Dedifferentiated amniotic fluid mesenchymal stem cell (primary cell): ENCODE measurements around the gene NQO2.
A peak's percentile ranks its signal among the peaks of the same experiment; 100 is the strongest.
"Not testable (repeated sequence)": the region's sequence is repeated elsewhere in the genome, so short reads cannot be mapped to it uniquely, and the experiment has no call there.

Experiments
- DNase-seq: peaks from one replicate; pipeline ENCODE4 v3.0.0-alpha.2; 2016; ENCODE audit errors: extremely low spot score

The NQO2 gene

GRCh38 chr6:3037638-3038365, 38.1 kb downstream of the NQO2 start:
- no peak for DNase-seq

- no peak for DNase-seq
Observed at GRCh38 chr6:3039384-3039783, 39.7 kb downstream of the NQO2 start.

DNA sequence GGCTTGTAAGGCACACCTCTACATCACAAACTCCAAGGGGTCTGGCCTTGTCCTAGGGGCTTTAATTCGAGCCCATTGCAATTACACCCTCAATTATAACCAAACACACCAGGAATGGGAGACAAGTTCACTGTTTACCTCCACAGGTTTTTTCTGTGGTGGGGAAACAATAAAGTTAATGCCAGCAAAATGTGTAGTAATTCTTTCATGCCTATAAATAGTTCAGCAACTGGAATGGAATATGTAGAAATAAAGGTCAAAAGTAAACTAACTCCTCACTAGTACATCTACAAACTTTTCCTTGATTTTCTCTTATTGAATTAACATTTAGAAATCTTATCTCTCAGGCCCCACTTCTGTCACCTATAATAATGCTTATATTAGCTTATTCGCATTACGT, 41.5 kb downstream of the NQO2 start:
- DNase-seq = no peak

DNA sequence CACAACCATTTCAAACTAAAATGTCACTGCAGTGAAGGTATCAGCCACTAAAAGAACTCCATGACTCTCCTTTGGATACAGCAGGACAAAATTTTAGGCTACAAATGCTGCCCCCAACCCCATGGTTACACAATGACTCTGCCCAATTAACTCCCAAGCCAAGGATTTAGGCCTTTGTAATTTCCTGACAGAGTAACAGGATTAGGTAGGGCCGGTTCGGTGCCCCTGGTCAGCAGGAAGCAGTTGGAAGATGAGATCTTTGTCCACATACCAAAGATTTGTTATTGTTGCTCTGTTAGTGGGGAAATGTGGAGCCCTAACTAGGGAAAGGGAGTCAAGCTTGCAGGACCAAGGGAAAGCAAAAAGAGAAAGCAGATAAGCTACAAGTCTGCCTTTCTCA, 41.9 kb downstream of the NQO2 start:
- no peak for DNase-seq

DNA sequence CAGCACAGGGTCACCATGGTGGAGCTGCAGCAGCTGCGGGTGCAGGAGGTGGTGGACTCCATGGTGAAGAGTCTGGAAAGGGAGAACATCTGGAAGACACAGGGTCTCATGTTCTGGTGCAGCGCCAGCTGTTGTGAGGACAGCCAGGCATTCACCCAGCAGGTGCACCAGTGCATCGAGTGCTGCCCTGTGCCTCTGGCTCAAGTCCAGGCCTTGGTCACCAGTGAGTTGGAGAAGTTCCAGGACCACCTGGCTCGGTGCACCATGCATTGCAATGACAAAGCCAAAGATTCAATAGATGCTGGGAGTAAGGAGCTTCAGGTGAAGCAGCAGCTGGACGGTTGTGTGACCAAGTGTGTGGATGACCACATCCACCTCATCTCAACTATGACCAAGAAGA, 45.7 kb downstream of the NQO2 start:
- DNase-seq = no peak

DNA sequence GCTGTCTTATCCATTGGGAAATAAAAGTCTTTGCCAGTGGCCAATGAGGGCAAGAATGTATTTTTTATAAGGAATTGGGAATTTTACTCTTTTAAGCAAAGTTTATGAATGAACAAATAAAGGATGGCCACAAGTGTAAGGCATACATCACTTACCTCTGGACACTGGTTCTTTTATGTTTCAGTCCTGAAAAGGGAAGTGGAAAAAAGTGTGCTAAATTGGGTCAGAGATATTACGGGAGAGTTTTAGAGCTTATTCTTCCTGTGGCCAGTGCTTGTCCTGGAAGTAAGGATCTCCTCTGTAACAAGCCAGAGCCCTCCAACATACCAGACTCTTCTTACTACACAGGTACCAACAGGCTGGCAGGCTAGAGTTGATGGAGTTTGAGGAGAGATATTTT, 46.1 kb downstream of the NQO2 start:
- DNase-seq = no peak

DNA sequence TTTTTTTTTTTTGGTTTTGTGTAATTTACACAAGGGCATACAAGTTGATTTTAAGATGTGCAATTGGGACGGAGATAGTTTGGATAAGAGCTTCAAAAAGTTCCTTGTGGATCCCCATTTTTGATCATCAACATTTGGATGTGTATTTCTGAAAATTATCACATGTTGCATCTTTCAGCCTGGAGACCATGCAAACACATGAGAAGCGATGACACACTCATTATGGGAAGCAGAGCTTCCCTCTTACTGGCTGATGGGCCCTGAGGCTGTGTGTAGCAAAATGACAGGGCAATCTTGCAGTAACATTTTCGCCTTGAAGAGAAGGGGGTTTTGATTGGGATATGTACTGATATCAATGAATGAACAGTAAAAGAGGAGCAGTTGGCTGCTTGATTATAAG, 46.6 kb downstream of the NQO2 start:
- no peak for DNase-seq

GRCh38 chr6:3048009-3048408, 48.3 kb downstream of the NQO2 start:
- not testable (repeated sequence) for DNase-seq

DNA sequence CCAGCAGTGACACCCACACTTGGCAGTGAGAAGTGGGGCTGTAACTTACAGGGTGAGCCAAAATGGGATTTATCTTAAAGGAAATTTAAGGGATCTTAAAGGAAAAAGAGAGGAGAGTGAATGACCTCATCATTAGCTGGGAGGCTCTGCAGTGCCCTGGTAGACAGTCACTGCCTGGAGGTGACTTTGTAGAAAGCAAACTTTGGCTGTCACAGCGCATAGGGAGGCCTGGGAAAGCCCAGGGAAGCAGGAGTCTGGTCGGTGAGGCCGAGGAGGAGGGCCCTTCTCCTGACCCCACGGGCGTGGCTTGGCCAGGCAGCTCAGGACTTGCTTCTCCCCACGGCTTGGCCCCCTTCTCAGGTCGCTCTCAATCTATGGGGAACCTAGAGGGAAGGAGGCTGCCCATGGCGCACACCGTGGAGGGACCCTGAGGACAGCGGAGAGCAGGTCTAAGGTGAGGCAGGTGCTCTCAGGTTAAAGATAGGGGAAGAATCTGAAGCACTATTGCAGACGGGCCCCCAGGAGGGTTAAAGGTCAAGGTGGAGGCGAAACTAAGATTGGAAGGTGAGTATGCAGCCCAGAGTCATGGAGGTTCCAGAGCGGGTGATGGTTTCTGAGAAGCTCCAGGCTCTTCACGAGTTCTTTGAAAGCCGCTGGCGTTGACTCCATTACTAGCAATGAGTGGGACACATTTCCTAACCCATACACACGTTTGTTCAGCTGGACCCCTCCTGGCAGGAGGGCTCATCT, 53.0 kb downstream of the NQO2 start:
- DNase-seq = no peak

DNA sequence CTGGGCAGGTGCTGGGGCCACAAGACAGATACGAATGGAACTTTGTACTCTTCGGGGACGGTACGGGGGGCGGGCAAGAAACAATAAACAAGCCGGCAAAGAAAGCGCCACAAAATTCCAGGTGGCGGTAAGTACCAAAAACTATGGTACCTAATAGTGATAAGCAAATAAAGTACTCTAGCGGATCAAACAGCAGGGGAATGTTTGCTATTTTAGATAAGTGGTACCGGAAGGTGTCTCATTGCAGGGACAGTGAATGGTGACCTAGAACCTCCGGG, 53.5 kb downstream of the NQO2 start:
- no peak for DNase-seq

DNA sequence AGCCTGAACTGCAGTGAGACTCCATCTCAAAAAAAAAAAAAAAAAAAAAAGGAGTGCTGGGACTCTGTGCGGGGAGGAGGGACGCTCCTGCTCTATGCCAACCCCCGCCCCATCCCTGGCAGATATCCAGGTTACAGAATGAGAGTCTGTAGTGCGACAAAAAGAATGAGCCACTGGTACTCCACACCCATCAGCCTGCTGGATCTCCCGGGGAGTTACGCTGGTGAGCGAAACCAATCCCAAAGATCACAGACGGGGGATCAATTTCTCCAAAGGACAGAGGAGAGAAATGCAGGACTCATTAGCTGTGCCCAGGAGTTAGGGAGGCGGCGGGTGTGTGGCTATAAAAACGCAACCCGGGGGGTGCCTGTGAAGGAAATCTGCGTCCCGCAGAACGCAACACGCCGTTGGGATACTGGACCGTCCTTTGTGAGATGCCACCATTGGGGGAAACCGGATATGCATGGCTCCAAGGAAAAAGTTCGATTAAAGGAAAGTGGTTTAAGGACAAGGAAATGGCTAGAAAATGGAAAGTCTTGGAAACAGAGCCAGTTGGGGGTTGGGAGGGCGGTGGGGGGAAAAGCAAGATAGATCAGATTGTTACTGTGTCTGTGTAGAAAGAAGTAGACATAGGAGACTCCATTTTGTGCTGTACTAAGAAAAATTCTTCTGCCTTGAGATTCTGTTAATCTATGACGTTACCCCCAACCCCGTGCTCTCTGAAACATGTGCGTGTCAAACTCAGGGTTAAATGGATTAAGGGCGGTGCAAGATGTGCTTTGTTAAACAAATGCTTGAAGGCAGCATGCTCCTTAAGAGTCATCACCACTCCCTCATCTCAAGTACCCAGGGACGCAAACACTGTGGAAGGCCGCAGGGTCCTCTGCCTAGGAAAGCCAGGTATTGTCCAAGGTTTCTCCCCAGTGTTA, 54.8 kb downstream of the NQO2 start:
- not testable (repeated sequence) for DNase-seq

DNA sequence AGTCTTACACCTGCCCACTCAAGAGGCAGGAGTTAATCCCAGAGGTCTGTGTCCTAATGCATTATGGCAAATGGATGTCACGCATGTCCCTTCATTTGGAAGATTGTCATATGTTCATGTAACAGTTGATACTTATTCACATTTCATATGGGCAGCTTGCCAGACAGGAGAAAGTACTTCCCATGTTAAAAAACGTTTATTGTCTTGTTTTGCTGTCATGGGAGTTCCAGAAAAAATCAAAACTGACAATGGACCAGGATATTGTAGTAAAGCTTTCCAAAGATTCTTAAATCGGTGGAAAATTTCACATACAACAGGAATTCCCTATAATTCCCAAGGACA, 55.4 kb downstream of the NQO2 start:
- DNase-seq = not testable (repeated sequence)

- no peak for DNase-seq
Observed at GRCh38 chr6:3057063-3057770, 57.5 kb downstream of the NQO2 start.

- no peak for DNase-seq
Observed at GRCh38 chr6:3058957-3059356, 59.3 kb downstream of the NQO2 start.

- not testable (repeated sequence) for DNase-seq
Observed at GRCh38 chr6:3060092-3060491, 60.4 kb downstream of the NQO2 start.

DNA sequence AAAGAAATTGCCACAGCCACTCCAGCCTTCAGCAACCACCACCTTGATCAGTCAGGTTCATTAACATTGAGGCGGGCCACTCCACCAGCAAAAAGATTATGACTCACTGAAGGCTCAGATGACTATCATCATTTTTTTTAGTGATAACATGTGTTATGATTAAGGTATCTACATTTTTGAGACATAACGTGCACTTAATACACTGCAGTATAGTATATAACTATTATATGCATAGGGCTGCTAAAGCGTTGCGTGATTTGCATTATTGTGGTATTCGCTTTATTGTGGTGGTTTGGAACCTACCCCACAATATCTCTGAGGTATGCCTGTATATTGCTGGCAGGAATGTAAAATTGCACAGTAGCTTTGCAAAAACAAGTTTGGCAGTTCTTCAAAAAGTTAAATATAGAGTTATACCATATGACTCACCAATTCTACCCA, 61.8 kb downstream of the NQO2 start:
- peak; percentile 29 for DNase-seq

- not testable (repeated sequence) for DNase-seq
Observed at GRCh38 chr6:3063340-3063732, 63.6 kb downstream of the NQO2 start.

DNA sequence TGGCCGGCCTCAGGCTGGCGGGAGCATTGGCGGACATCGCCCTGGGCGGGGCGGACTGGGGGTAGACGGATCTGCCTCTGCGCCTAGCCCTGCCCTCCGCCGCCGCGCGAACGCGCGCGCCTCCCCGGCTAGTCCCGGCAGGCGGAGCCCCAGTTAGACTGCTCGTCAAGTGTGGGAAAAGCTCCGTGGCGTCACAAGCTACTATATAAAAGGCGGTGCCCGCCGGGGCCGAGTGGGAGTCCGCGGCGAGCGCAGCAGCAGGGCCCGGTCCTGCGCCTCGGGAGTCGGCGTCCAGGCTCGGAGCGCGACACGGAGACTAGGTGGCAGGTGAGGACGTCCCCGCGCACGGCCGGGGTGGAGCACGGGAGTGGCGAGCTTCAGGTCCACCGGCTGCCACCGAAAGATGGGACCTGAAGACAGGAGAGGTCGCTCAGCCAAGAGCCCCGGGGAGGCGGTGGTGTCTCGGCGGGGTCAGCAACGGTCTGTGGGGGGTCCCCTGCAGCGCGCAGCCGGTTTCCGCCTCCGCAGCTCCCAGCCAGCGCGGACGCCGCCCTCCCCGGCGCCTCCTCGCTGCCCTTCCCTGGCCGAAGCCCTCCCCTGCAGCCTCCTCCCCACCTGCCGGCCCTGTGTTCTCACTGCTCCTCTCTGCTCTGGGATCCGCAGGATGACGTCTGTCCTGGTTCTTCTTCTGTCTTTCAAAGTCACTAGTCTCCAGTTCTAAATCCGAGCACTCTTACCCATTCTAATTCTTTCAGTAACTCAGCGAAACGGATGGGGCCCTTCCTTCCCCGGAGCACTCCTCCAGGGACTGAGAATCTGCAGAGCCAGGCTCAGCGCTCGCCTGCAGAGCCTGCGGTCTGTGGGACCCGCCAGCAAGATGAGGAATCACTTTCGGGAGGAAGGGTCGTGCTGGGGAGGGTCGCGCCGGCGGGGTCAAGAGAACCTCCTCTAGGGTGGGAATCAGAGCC, 64.3 kb downstream of the NQO2 start:
- DNase-seq = peak; percentile 83

GRCh38 chr6:3068329-3069214, 68.9 kb downstream of the NQO2 start, which contains the start of gene RIPK1:
TSS of gene RIPK1 (plus strand) at chr6:3068494. CDS start at chr6:3076824, 8,330 bp downstream.
- DNase-seq = peak; percentile 81
